HG03039 (cell line): Measurements from ENCODE around the gene PIGR.
"Not testable (repeated sequence)": the region's sequence is repeated elsewhere in the genome, so short reads cannot be mapped to it uniquely, and the experiment has no call there.

Experiments
- ATAC-seq: cut with Tn5 transposase; IDR thresholded peaks from one replicate; pipeline ENCODE4 v1.9.1; 2021; ENCODE audit warnings: mild to moderate bottlenecking, moderate library complexity; ENCODE audit not compliant: unreplicated experiment

PIGR gene

GRCh38 chr1:206937425-206937824 lies 8.8 kb downstream of the PIGR start:
- no peak for ATAC-seq

GRCh38 chr1:206935491-206936067 lies 10.7 kb downstream of the PIGR start:
- no peak for ATAC-seq

DNA sequence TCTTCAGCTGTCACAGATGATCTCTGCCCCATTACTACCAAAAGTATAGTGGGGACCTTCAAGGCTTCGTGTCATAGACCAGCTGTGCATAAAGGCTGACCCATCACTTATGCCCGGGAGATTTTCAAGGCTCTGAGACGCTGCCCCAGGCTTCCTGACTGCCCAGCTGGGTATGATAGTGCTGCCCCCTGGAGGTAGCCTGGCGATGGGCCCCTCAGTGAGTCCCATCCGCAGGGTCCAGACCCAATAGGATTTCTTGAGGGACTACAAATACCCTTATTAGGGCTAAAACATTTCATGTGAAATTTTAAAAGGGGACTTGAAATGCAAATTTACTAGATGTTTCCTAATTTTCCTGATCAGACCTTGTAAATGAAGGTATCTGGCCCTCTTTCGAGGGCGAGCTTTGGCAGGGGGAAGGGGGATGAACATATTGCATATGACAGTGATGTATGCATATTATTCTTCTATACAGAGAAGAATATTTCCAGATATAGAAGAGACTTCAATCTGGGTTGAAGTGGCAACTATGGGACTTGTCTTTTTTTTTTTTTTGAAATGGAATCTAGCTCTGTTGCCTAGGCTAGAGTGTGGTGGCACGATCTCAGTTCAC lies 12.8 kb downstream of the PIGR start:
- ATAC-seq: no peak

GRCh38 chr1:206932177-206932576 lies 14.1 kb downstream of the PIGR start:
- no peak for ATAC-seq

GRCh38 chr1:206931709-206932108 lies 14.6 kb downstream of the PIGR start:
- no peak for ATAC-seq

DNA sequence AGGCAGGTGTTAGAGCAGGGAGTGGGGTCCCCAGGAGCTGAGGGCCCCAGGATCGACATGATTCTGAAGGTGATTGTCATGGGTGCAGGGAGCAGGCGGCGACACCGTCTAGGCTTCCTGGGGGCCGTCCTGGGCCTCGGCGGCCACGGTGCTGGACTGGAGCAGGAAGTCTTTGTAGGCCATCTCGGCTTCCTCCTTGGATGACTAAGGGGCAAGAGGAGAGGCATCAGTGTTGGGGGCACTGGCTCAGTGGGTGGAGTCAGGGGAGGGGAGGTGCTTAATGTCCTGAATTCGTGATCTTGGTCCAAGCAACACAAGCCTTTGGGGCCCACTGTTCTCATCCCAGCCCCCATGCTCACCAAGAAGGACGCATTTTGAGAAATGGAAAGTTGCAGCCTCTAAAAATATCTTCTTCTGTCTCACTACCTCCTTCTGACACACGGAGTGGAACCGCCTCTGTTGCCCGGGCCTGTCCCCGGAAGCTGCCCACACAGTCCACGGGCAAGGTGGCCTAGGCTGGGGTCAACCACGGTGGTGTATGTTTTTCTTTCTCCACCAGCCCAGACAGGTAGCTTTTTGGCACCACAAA lies 16.0 kb downstream of the PIGR start:
- ATAC-seq: peak; percentile 67

DNA sequence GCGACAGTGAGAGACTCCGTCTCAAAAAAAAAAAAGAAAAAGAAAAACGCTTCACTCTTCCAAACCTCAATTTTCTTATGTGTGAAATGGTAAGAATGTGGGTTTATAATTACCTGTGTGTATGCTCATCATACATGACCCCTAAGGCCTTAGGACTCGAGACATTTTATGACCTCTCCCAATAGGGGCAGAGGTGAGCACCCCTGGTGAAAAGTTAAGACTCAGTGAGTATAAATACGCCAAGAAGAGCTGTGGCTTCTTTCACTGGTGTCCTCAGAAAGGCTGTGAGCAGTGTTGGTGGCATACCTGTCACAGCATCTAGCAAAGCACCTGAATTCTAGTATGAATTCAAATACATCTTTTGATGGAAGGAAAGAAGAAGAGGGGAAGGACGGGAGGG lies 16.7 kb downstream of the PIGR start:
- no peak for ATAC-seq

GRCh38 chr1:206926286-206926685 lies 20.0 kb downstream of the PIGR start:
- ATAC-seq: no peak

GRCh38 chr1:206925106-206925736 lies 21.0 kb downstream of the PIGR start:
- ATAC-seq: peak; percentile 41

DNA sequence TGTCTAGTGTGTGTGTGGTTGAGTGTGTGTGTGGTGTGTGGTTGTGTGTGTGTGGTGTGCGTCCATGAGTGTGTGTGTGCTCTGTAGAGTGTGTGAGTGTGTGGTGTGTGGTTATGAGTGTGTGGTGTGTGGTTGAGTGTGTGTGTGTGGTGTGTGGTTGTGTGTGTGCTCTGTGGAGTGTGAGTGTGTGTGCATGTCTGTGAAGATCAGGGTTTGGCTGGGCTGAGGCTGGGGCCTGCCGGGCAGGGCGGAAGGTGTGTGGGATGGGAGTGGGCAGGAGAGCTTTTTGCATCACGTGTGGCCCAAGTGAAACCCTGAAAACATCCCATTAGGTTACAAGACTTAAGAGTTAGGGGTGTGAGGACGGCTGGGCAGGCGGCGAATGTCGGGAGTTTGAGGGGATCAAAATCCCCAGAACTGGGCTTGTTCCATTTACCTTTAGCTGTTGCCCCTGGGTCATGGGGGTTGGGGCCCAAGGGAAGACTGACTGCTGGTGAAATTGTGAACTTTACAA lies 21.6 kb downstream of the PIGR start:
- peak; percentile 17 for ATAC-seq

DNA sequence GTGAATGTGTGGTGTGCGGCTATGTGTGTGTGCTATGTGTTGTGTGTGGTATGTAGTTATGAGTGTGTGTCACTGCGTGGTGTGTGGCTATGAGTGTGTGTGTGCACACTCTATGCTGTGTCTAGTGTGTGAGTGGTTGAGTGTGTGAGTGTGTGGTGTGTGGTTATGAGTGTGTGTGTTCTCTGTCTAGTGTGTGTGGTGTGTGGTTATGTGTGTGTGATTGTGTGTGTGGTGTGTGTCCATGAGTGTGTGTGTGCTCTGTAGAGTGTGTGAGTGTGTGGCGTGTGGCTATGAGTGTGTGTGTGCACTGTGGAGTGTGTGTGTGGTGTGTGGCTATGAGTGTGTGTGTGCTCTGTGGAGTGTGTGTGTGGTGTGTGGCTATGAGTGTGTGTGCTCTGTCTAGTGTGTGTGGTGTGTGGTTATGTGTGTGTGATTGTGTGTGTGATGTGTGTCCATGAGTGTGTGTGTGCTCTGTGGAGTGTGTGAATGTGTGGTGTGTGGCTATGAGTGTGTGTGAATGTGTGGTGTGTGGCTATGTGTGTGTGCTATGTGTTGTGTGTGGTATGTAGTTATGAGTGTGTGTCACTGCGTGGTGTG lies 22.2 kb downstream of the PIGR start:
- ATAC-seq: not testable (repeated sequence)

- ATAC-seq: peak; percentile 39
Observed at GRCh38 chr1:206923009-206923960, 23.0 kb downstream of the PIGR start.

GRCh38 chr1:206922524-206922923 lies 23.7 kb downstream of the PIGR start:
- ATAC-seq: no peak

DNA sequence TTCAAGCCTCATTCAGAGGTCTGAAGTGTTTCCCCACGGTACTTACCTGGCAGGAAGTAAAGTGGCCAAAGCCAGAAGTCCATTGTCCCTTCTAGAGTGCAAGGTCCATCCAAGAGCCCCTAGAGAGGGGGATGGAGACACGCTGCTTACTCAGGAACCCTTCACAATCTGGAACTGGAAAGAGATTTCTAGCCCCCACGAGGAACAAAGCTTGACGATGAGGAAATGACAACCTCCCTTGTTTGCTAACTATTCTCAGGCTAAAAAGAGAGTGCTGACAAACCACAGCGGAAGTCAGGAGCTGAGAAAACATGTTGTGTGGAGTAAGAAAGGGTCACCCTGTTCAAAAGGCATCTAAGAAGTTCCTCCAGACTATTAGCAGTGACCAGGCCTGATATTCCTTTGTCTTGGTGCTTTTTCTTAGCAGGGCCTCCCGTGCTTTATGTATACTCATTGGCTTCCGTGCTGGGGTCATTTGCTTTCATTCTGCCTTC lies 24.4 kb downstream of the PIGR start, which contains the start of gene FCMR:
Gene FCMR, minus strand, starts transcription at position 170 of the 494 bp plus-strand sequence. Its CDS starts 87 bp downstream, at position 83.
- ATAC-seq: no peak

DNA sequence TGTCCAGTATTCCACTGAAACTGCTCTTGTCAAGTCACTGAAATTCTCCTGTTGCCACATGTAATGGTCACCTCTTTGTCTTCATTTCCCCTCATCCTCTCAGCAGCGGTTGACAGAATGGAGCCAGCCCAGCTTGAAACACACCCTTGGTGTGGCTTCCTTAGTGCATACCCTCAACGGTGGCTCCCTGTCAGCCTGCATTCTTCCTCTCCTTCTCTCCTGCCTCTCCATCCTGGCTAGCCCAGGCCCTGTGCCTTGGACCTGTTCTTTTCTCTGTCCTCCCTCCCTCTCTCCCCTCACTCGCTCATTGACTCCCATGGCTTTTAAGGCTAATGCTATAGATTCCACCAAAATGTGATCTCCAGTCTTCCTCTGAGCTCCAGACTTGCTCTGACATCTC lies 28.2 kb downstream of the PIGR start:
- ATAC-seq: no peak

GRCh38 chr1:206916000-206916709 lies 30.1 kb downstream of the PIGR start:
- no peak for ATAC-seq

DNA sequence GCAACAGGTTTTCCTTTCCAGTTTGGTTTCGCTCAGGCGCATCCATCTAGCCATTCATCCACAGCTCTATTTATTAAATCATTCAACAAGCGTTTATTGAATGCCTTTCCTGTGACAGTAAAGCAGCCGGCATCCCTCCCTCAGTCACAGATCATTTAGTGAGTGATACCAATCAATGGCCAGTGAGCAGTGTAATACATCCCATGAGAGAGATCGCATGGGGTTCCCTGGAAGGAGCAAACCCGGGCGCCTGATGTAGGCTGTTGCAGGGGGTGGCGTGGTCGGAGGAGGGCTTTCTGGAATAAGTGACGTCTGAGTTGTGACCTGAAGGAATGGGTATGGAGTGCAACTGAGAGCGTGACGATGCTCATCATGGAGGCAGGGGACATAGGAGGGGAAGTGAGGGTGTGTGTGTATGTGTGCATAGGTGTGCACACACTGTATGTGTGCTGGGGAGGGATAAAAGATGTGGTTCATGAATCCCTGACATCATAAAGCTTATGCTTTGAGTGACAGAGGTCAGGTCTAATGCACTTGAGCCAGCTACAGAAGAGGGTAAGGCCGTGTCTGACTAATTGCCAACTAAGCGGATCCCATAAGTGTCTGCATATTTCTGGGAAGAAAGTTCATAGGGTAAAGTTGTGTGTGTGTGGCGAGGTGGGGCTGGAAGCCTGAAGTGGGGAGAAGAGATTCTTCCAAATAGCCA lies 31.1 kb downstream of the PIGR start:
- no peak for ATAC-seq

- no peak for ATAC-seq
Observed at GRCh38 chr1:206913766-206914537, 32.3 kb downstream of the PIGR start.
